ENCODE data around the gene WNK2. TPM values are rescaled to one million over a fixed set of nuclear protein-coding genes. Genes with fewer than 3 reads are reported as not detected.

WNK2 gene
- polyA plus RNA-seq, 1 experiment: not detected

- H3K27me3 ChIP-seq (ENCODE audit: control insufficient read depth, insufficient read depth, low read length): no peaks in the 10 kb centered on the region
- TF ChIP-seq, protein P1, sequence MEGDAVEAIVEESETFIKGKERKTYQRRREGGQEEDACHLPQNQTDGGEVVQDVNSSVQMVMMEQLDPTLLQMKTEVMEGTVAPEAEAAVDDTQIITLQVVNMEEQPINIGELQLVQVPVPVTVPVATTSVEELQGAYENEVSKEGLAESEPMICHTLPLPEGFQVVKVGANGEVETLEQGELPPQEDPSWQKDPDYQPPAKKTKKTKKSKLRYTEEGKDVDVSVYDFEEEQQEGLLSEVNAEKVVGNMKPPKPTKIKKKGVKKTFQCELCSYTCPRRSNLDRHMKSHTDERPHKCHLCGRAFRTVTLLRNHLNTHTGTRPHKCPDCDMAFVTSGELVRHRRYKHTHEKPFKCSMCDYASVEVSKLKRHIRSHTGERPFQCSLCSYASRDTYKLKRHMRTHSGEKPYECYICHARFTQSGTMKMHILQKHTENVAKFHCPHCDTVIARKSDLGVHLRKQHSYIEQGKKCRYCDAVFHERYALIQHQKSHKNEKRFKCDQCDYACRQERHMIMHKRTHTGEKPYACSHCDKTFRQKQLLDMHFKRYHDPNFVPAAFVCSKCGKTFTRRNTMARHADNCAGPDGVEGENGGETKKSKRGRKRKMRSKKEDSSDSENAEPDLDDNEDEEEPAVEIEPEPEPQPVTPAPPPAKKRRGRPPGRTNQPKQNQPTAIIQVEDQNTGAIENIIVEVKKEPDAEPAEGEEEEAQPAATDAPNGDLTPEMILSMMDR (IDR thresholded peaks at IDR 0.05; ENCODE audit: insufficient read depth, low read depth, low read length): no peak
- no peaks in the 10 kb centered on the region for H3K36me3 ChIP-seq (ENCODE audit: control insufficient read depth, insufficient read depth, low read length)
- no peak for DNase-seq (ENCODE audit: low read depth)
- CTCF ChIA-PET: no interaction called here
- H3K4me3 ChIP-seq (ENCODE audit: low read depth, low read length): no peak overlapping the region
- POLR2A ChIA-PET: no interaction called here
Measured at GRCh38 chr9:93216073-93216365, 32.1 kb downstream of the WNK2 start.

GRCh38 chr9:93217706-93218105, 33.8 kb downstream of the WNK2 start:
- TF ChIP-seq, protein P1 (IDR thresholded peaks at IDR 0.05; ENCODE audit: insufficient read depth, low read depth, low read length): no peak
- no peak overlapping the region for H3K4me3 ChIP-seq (ENCODE audit: low read depth, low read length)
- DNase-seq (ENCODE audit: low read depth): no peak
- no peaks in the 10 kb centered on the region for H3K36me3 ChIP-seq (ENCODE audit: control insufficient read depth, insufficient read depth, low read length)
- CTCF ChIA-PET: interaction anchor here (0.7 kb wide), 1 partner anchor 29 kb away, joined by 3 read pairs; no protein-coding TSS in a partner anchor
- POLR2A ChIA-PET: no interaction called here
- no peaks in the 10 kb centered on the region for H3K27me3 ChIP-seq (ENCODE audit: control insufficient read depth, insufficient read depth, low read length)

DNA sequence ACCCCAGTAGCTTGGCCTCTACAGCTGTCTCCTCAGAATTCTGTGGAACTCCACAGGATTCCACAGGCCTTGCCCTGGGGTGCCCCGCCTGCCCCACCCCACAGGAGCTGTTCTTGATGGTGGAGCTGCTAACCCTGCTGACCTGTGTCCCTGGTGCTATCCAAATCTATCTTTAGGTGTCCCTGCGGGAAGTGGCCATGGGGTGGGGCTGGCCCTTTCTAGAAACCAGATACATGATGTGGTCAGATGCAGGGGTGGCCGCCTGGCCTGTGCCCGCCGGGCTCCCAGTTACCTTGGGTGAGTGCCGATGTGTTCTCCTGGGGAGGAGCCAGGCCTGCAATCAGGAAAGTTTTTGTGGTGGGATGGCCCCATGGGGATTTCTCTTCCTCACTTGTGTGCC, 34.2 kb downstream of the WNK2 start:
- TF ChIP-seq, protein P1 (IDR thresholded peaks at IDR 0.05; ENCODE audit: insufficient read depth, low read depth, low read length): no peak
- POLR2A ChIA-PET: no interaction called here
- no peak overlapping the region for H3K4me3 ChIP-seq (ENCODE audit: low read depth, low read length)
- no peaks in the 10 kb centered on the region for H3K36me3 ChIP-seq (ENCODE audit: control insufficient read depth, insufficient read depth, low read length)
- CTCF ChIA-PET: interaction anchor here (0.7 kb wide), 1 partner anchor 29 kb away, joined by 3 read pairs; no protein-coding TSS in a partner anchor
- no peak for DNase-seq (ENCODE audit: low read depth)
- no peaks in the 10 kb centered on the region for H3K27me3 ChIP-seq (ENCODE audit: control insufficient read depth, insufficient read depth, low read length)

GRCh38 chr9:93218671-93219420, 34.9 kb downstream of the WNK2 start:
- no peaks in the 10 kb centered on the region for H3K27me3 ChIP-seq (ENCODE audit: control insufficient read depth, insufficient read depth, low read length)
- no peak for DNase-seq (ENCODE audit: low read depth)
- TF ChIP-seq, protein P1 (IDR thresholded peaks at IDR 0.05; ENCODE audit: insufficient read depth, low read depth, low read length): no peak
- ChIA-PET POLR2A (no interaction called here), CTCF (no interaction called here)
- H3K36me3 ChIP-seq (ENCODE audit: control insufficient read depth, insufficient read depth, low read length): no peaks in the 10 kb centered on the region
- no peak overlapping the region for H3K4me3 ChIP-seq (ENCODE audit: low read depth, low read length)

DNA sequence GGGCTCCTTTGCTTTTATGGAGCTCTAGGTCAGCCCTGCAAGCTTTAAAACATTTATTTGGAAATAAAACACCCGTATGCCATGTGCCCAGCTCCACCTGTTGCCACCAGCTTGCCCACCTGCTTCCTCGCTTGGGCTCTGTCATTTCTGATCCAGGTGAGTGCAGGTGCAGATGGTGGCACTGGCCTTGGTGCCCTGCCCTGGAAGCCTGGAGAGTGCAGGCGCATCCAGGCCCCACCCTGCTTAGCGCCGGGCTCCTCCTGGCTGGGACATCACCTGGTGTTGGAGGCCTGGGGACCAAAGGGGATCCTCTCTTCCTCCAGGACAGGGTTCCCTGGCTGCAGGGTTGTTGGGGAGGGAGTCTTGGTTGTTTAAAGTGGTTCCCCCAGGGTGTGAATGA, 35.8 kb downstream of the WNK2 start:
- Histone ChIP-seq H3K27me3 (ENCODE audit: control insufficient read depth, insufficient read depth, low read length) (no peaks in the 10 kb centered on the region), H3K36me3 (ENCODE audit: control insufficient read depth, insufficient read depth, low read length) (no peaks in the 10 kb centered on the region), H3K4me3 (ENCODE audit: low read depth, low read length) (no peak overlapping the region)
- ChIA-PET CTCF (no interaction called here), POLR2A (no interaction called here)
- DNase-seq (ENCODE audit: low read depth): no peak
- TF ChIP-seq, protein P1 (IDR thresholded peaks at IDR 0.05; ENCODE audit: insufficient read depth, low read depth, low read length): no peak
